T-cell (primary cell): ENCODE results near the gene WAC. TPM values are rescaled to one million over a fixed set of nuclear protein-coding genes. Genes with fewer than 3 reads are reported as not detected.

ENCODE experiments used
- ATAC-seq, 4 experiments: fragments of 200-7000 bp in 3 of 4; fragments of 150-1000 bp in 1 of 4; cut with Tn5 transposase; replicated peaks in 1 of 4; 1 replicate in 3 of 4; 2 replicates in 1 of 4; pipeline ENCODE4 v1.10.0; 2021; ENCODE audit warnings: moderate library complexity in 3 of 4, mild to moderate bottlenecking in 2 of 4, moderate number of reproducible peaks in 1 of 4
- CTCF ChIA-PET, 2 donors: fragments of 300-600 bp; sonication (Branson Sonifier 250); formaldehyde crosslinking; loops; one replicate each; lab custom pipeline; 2022; ENCODE audit warnings: antibody characterized with exemption in 2 of 2; lab: Charles Lee
- POLR2A ChIA-PET, 2 donors: fragments of 300-600 bp; sonication (Branson Sonifier 250); formaldehyde crosslinking; loops; one replicate each; lab custom pipeline; 2022; ENCODE audit warnings: antibody characterized with exemption in 2 of 2; lab: Charles Lee
- DNase-seq, 35 experiments: peaks; one replicate each; pipeline versions ENCODE4 v3.0.0 to v3.0.0-alpha.2; 2013 to 2023
- H3K27ac ChIP-seq: one replicate; pipeline ENCODE4 v1.5.1; 2013; ENCODE audit warnings: low read length
- H3K27me3 ChIP-seq, 2 experiments: replicated peaks in 1 of 2; 1 replicate in 1 of 2; 2 replicates in 1 of 2; pipeline versions ENCODE4 v1.6.1 to v1.7.0; 2013; ENCODE audit warnings: low read length in 1 of 2, mixed read lengths in 1 of 2; ENCODE audit not compliant: control insufficient read depth in 2 of 2, insufficient read depth in 2 of 2; ENCODE audit errors: extremely low read depth in 1 of 2
- H3K36me3 ChIP-seq, 2 donors: 1 replicate in 1 of 2; 2 replicates in 1 of 2; pipeline versions ENCODE4 v1.6.1 to v1.7.0; 2013; ENCODE audit warnings: low read length in 1 of 2; ENCODE audit not compliant: control insufficient read depth in 2 of 2, insufficient read depth in 1 of 2; ENCODE audit errors: extremely low read depth in 1 of 2
- H3K4me1 ChIP-seq, 2 experiments: 1 replicate in 1 of 2; 2 replicates in 1 of 2; pipeline versions ENCODE4 v1.6.1 to v1.7.0; 2013; ENCODE audit warnings: low read length in 2 of 2, mixed read lengths in 1 of 2; ENCODE audit not compliant: insufficient read depth in 2 of 2, control insufficient read depth in 1 of 2; ENCODE audit errors: extremely low read depth in 1 of 2
- H3K4me3 ChIP-seq, 2 donors: 1 replicate in 1 of 2; 2 replicates in 1 of 2; pipeline versions ENCODE4 v1.5.1 to v1.7.0; 2013; ENCODE audit warnings: mild to moderate bottlenecking in 2 of 2, low read length in 1 of 2, moderate library complexity in 1 of 2; ENCODE audit not compliant: control insufficient read depth in 1 of 2; ENCODE audit errors: extremely low read depth in 1 of 2
- H3K9me3 ChIP-seq: 2 replicates; pipeline ENCODE4 v1.7.0; 2013
- H3K27ac Mint-ChIP-seq, 2 donors: one replicate each; pipeline ENCODE4 v1.8.0; 2020 to 2021; ENCODE audit warnings: mild to moderate bottlenecking in 2 of 2, mixed read lengths in 2 of 2
- H3K27me3 Mint-ChIP-seq, 2 donors: one replicate each; pipeline ENCODE4 v1.8.0; 2021 to 2022; ENCODE audit warnings: mixed read lengths in 2 of 2
- H3K36me3 Mint-ChIP-seq: one replicate; pipeline ENCODE4 v1.8.0; 2021; ENCODE audit warnings: mixed read lengths
- H3K4me1 Mint-ChIP-seq, 3 donors: one replicate each; pipeline ENCODE4 v1.8.0; 2020 to 2022; ENCODE audit warnings: mixed read lengths in 3 of 3, mild to moderate bottlenecking in 1 of 3
- H3K4me3 Mint-ChIP-seq, 3 donors: one replicate each; pipeline ENCODE4 v1.8.0; 2020 to 2022; ENCODE audit warnings: mild to moderate bottlenecking in 3 of 3, mixed read lengths in 3 of 3, moderate library complexity in 3 of 3
- H3K9me3 Mint-ChIP-seq, 3 donors: one replicate each; pipeline ENCODE4 v1.8.0; 2020 to 2022; ENCODE audit warnings: mixed read lengths in 3 of 3
- WGBS: methylation state at CpG from one replicate; pipeline ENCODE4 v1.1.5; 2013; ENCODE audit warnings: missing lambda C conversion rate; ENCODE audit not compliant: insufficient coverage; 5-methylcytosine and 5-hydroxymethylcytosine counted together
- total RNA-seq, 35 experiments: library from RNA in 6 of 35; stranded (reverse) in 6 of 35; fragments of 120-200 nt in 1 of 35; gene quantifications; one replicate each; pipeline versions ENCODE4 v1.2.1 to v1.2.4 and lab custom pipeline; 2013 to 2026

WAC gene
- total RNA-seq, 5 donors from 2014 or later (not counting 1 experiment from before 2014, with no cell fraction given) = 142 to 184 (median 157) TPM

DNA sequence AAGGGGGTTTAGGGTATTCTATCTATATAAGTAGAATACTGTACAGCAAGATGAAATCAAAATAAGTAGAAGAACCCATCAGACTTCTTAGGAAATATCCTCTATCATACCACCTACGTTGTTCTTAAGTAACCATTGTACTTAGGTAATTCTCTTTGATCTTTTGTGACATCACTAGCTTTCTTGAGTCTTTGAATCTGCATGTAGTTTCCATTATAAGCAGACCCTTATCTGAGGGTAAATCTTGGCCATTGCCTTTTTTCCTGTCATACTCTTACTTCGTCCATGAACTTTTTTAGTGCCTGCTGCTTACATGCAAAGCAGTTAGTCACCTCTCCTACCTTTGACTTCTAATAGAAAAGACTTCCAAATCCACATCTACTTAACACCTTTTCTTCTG, 49.0 kb downstream of the WAC start:
- DNase-seq (peak in 1 of 35 experiments; percentile 20), ATAC-seq (peak in 1 of 4 experiments; percentile 48)
- Mint-ChIP-seq H3K4me3 (peak overlapping the region in 1 of 3 donors; percentile 0), H3K27ac (peak overlapping the region; percentile 16 to 21), H3K36me3 (peaks cover 44% of the 10 kb centered on the region), H3K27me3 (no peaks in the 10 kb centered on the region), H3K4me1 (peaks cover 71 to 80% (median 73%) of the 10 kb centered on the region in 3 donors), H3K9me3 (no peaks in the 10 kb centered on the region)
- Histone ChIP-seq H3K27me3 (no peaks in the 10 kb centered on the region), H3K9me3 (no peaks in the 10 kb centered on the region), H3K27ac (no peak overlapping the region), H3K4me3 (no peak overlapping the region), H3K4me1 (peaks cover 8 to 14% of the 10 kb centered on the region in 2 experiments), H3K36me3 (peaks cover 0 to 36% of the 10 kb centered on the region in 2 donors)
- ChIA-PET CTCF (no interaction called here), POLR2A (no interaction called here)
- WGBS = 80% methylated on average over 1 of the region's 2 CpGs

DNA sequence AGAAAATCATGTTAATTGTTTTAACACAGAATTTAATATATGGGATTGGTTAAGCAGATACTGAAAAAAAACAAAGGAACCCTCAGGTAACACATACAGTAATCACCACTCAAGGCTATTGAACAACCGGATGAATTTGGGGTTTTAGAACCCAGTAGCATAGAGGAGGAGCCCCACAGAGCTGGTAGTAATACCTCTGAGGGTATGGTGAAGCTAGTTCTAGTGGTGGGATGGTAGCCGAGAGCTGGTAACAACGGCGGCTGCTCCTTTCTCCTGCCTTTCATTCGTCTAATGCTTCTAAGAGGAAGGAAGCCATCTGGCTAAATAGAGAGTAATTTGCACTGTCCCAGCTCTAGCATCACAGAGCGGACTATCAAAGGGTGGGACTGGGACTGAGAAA, 52.2 kb downstream of the WAC start:
- DNase-seq (no peak), ATAC-seq (no peak)
- Histone ChIP-seq H3K9me3 (no peaks in the 10 kb centered on the region), H3K27ac (no peak overlapping the region), H3K4me1 (peaks cover 1 to 8% of the 10 kb centered on the region in 2 experiments), H3K4me3 (no peak overlapping the region), H3K36me3 (peaks cover 0 to 50% of the 10 kb centered on the region in 2 donors), H3K27me3 (no peaks in the 10 kb centered on the region)
- 87% methylated on average over 3 of the region's 6 CpGs for WGBS
- Mint-ChIP-seq H3K9me3 (no peaks in the 10 kb centered on the region), H3K4me3 (no peak overlapping the region), H3K36me3 (peaks cover 53% of the 10 kb centered on the region), H3K27ac (no peak overlapping the region), H3K4me1 (peaks cover 60 to 67% (median 61%) of the 10 kb centered on the region in 3 donors), H3K27me3 (no peaks in the 10 kb centered on the region)
- ChIA-PET CTCF (interaction anchor here in 1 of 2 donors (0.7 kb wide), 1 partner anchor 834 kb away, joined by 3 read pairs; no protein-coding TSS in a partner anchor), POLR2A (interaction anchor here in 1 of 2 donors (0.6 kb wide), 1 partner anchor 39 kb away, joined by 3 read pairs; no protein-coding TSS in a partner anchor)

DNA sequence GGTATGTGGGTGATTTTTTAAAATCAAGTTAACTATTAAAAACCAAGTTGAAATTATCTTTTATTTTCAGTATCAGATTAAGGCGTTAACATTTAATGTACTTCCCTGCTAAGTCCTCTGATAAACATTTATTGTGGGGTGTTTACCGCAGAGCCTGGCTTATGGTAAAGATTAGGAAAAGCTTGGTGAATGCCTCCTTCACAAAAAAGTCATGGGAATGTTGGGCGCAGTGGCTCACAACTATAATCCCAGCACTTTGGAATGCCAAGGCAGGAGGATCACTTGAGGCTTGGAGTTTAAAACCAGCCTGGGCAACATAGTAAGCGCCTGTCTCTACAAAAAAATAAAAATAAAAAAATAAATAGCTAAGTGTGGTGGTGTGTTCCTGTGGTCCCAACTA, 53.3 kb downstream of the WAC start:
- no peaks in the 10 kb centered on the region for H3K27me3 ChIP-seq
- H3K4me1 ChIP-seq = peaks cover 0 to 7% of the 10 kb centered on the region in 2 experiments
- no peaks in the 10 kb centered on the region for H3K9me3 Mint-ChIP-seq
- no peak overlapping the region for H3K27ac ChIP-seq
- H3K27me3 Mint-ChIP-seq = no peaks in the 10 kb centered on the region
- H3K9me3 ChIP-seq = no peaks in the 10 kb centered on the region
- no peak overlapping the region for H3K4me3 Mint-ChIP-seq
- H3K27ac Mint-ChIP-seq = no peak overlapping the region
- peaks cover 57% of the 10 kb centered on the region for H3K36me3 Mint-ChIP-seq
- ATAC-seq (no peak), DNase-seq (no peak)
- ChIA-PET CTCF (interaction anchor here in 1 of 2 donors (0.6 kb wide), 1 partner anchor 9 kb away, joined by 5 read pairs; no protein-coding TSS in a partner anchor), POLR2A (interaction anchor here in 1 of 2 donors (0.7 kb wide), 1 partner anchor 35 kb away, joined by 3 read pairs; no protein-coding TSS in a partner anchor)
- WGBS = no CpG with 5 or more reads among the region's 4 CpGs
- H3K36me3 ChIP-seq = peaks cover 0 to 57% of the 10 kb centered on the region in 2 donors
- H3K4me3 ChIP-seq = no peak overlapping the region
- H3K4me1 Mint-ChIP-seq = peaks cover 52 to 59% (median 55%) of the 10 kb centered on the region in 3 donors

DNA sequence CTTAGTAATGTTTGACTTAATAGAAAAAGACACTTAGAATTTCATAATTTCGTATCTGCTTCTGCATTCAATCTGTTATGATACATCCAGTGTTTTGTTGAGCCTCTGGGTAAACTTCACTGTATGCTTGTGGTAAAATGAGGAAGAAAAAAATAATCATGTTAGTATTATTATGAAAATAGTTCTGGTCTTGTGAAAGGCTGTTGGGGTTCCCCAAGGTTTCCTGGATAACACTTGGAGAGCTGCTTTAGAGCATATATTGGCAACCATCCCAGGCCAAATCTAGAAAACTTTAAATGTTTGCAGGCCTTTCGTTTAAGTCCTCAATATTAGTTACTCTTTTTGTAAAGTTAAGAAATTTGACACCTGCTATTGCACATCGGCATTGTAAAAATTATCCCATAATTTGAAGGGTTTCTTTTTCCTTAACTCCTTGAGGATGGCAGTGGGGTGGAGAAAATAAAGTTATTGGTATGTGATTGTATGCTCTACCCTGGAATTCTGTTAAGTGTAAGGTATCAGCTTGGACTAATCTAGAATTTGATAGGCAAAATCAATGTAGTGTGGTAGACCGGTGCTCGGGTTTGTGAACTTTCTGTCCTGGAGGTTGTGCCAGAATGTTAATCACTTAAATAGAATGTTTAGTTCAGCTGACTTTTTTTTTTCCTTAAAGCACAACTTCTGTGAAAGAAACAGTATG, 54.5 kb downstream of the WAC start:
- no peak for ATAC-seq
- peaks cover 58% of the 10 kb centered on the region for H3K36me3 Mint-ChIP-seq

DNA sequence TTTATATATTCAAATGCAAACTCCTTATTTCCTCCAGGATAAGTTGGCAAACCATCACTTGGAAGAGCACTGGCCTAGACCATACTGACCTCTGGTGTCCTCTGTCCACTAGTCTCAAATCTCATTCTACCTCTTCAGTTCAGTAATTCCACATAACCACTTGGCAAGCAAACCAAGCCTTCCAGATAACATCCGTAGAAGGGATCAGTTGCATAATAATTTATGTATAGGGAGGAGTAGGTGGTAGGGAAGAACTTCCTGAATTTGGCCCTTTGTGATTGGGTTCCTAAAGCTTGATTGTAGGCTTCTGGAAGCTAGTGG, 55.0 kb downstream of the WAC start:
- Histone ChIP-seq H3K4me1 (peaks cover 0 to 8% of the 10 kb centered on the region in 2 experiments), H3K4me3 (no peak overlapping the region), H3K27me3 (no peaks in the 10 kb centered on the region), H3K9me3 (no peaks in the 10 kb centered on the region), H3K36me3 (peaks cover 0 to 69% of the 10 kb centered on the region in 2 donors), H3K27ac (no peak overlapping the region)
- H3K27ac Mint-ChIP-seq = no peak overlapping the region
- DNase-seq (no peak), ATAC-seq (no peak)
- no peaks in the 10 kb centered on the region for H3K9me3 Mint-ChIP-seq
- POLR2A ChIA-PET = interaction anchor here in 1 of 2 donors (0.6 kb wide), 1 partner anchor 11 kb away, joined by 4 read pairs; no protein-coding TSS in a partner anchor
- CTCF ChIA-PET = interaction anchor here in 1 of 2 donors (0.6 kb wide), 1 partner anchor 65 kb away, joined by 3 read pairs; no protein-coding TSS in a partner anchor
- no CpG with 5 or more reads among the region's 1 CpG for WGBS
- no peaks in the 10 kb centered on the region for H3K27me3 Mint-ChIP-seq
- peaks cover 61% of the 10 kb centered on the region for H3K36me3 Mint-ChIP-seq
- H3K4me1 Mint-ChIP-seq = peaks cover 52 to 59% (median 54%) of the 10 kb centered on the region in 3 donors
- H3K4me3 Mint-ChIP-seq = no peak overlapping the region

More for the DNA sequence above, 54.5 kb downstream of the WAC start:
- H3K4me1 ChIP-seq = peaks cover 0 to 8% of the 10 kb centered on the region in 2 experiments
- no peaks in the 10 kb centered on the region for H3K27me3 ChIP-seq
- POLR2A ChIA-PET = interaction anchor here in 1 of 2 donors (0.6 kb wide), 1 partner anchor 10 kb away, joined by 4 read pairs; no protein-coding TSS in a partner anchor
- peaks cover 0 to 68% of the 10 kb centered on the region in 2 donors for H3K36me3 ChIP-seq
- no peak overlapping the region for H3K27ac ChIP-seq
- peaks cover 51 to 58% (median 52%) of the 10 kb centered on the region in 3 donors for H3K4me1 Mint-ChIP-seq
- H3K4me3 Mint-ChIP-seq = no peak overlapping the region
- DNase-seq = no peak
- CTCF ChIA-PET = interaction anchor here in 1 of 2 donors (0.6 kb wide), 1 partner anchor 65 kb away, joined by 3 read pairs; no protein-coding TSS in a partner anchor
- H3K9me3 ChIP-seq = no peaks in the 10 kb centered on the region
- H3K27ac Mint-ChIP-seq = no peak overlapping the region
- no peak overlapping the region for H3K4me3 ChIP-seq
- WGBS = 100% methylated on average over 1 of the region's 5 CpGs
- H3K27me3 Mint-ChIP-seq = no peaks in the 10 kb centered on the region
- no peaks in the 10 kb centered on the region for H3K9me3 Mint-ChIP-seq

DNA sequence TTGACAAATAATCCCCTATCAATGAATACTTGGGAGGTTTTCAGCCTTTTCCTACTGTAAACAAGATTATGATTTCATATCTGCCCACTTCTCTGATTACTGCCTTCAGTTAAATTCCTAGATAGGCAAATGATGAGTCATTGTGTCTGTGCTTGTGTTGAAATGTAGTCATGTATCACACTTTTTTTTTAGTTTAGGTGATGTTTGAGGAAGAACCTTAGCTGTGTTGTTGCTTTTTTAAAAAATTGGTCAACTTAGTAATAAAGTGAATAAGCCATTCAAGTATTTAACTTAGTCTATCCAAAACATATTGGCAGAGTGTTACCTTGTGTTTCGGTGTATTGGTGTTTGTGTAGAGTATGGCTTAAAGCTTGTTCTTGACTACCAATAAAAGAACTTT, 60.0 kb downstream of the WAC start:
- H3K9me3 Mint-ChIP-seq = no peaks in the 10 kb centered on the region
- peaks cover 56% of the 10 kb centered on the region for H3K36me3 Mint-ChIP-seq
- H3K36me3 ChIP-seq = peaks cover 0 to 39% of the 10 kb centered on the region in 2 donors
- no peak for ATAC-seq
- peak overlapping the region in 2 of 3 donors; percentile 10 to 53 for H3K4me3 Mint-ChIP-seq
- peaks cover 62 to 68% (median 66%) of the 10 kb centered on the region in 3 donors for H3K4me1 Mint-ChIP-seq
- no peaks in the 10 kb centered on the region for H3K27me3 ChIP-seq
- WGBS = no CpG with 5 or more reads among the region's 1 CpG
- H3K4me3 ChIP-seq = no peak overlapping the region
- H3K27ac Mint-ChIP-seq = peak overlapping the region; percentile 13 to 15
- no peak for DNase-seq
- no peaks in the 10 kb centered on the region for H3K9me3 ChIP-seq
- POLR2A ChIA-PET = no interaction called here
- H3K27me3 Mint-ChIP-seq = no peaks in the 10 kb centered on the region
- CTCF ChIA-PET = no interaction called here
- peaks cover 11% of the 10 kb centered on the region in 2 experiments for H3K4me1 ChIP-seq
- no peak overlapping the region for H3K27ac ChIP-seq
